ENCODE results near the gene APC. TPM values are rescaled to one million over a fixed set of nuclear protein-coding genes. Genes with fewer than 3 reads are reported as not detected.

APC gene
- total and polyA plus RNA-seq, 2 of the 8 experiments (the other 6 are each of a cell fraction or from before 2014, with no cell fraction given), result 6.8 to 41.9 TPM

- TF ChIP-seq, protein P1, sequence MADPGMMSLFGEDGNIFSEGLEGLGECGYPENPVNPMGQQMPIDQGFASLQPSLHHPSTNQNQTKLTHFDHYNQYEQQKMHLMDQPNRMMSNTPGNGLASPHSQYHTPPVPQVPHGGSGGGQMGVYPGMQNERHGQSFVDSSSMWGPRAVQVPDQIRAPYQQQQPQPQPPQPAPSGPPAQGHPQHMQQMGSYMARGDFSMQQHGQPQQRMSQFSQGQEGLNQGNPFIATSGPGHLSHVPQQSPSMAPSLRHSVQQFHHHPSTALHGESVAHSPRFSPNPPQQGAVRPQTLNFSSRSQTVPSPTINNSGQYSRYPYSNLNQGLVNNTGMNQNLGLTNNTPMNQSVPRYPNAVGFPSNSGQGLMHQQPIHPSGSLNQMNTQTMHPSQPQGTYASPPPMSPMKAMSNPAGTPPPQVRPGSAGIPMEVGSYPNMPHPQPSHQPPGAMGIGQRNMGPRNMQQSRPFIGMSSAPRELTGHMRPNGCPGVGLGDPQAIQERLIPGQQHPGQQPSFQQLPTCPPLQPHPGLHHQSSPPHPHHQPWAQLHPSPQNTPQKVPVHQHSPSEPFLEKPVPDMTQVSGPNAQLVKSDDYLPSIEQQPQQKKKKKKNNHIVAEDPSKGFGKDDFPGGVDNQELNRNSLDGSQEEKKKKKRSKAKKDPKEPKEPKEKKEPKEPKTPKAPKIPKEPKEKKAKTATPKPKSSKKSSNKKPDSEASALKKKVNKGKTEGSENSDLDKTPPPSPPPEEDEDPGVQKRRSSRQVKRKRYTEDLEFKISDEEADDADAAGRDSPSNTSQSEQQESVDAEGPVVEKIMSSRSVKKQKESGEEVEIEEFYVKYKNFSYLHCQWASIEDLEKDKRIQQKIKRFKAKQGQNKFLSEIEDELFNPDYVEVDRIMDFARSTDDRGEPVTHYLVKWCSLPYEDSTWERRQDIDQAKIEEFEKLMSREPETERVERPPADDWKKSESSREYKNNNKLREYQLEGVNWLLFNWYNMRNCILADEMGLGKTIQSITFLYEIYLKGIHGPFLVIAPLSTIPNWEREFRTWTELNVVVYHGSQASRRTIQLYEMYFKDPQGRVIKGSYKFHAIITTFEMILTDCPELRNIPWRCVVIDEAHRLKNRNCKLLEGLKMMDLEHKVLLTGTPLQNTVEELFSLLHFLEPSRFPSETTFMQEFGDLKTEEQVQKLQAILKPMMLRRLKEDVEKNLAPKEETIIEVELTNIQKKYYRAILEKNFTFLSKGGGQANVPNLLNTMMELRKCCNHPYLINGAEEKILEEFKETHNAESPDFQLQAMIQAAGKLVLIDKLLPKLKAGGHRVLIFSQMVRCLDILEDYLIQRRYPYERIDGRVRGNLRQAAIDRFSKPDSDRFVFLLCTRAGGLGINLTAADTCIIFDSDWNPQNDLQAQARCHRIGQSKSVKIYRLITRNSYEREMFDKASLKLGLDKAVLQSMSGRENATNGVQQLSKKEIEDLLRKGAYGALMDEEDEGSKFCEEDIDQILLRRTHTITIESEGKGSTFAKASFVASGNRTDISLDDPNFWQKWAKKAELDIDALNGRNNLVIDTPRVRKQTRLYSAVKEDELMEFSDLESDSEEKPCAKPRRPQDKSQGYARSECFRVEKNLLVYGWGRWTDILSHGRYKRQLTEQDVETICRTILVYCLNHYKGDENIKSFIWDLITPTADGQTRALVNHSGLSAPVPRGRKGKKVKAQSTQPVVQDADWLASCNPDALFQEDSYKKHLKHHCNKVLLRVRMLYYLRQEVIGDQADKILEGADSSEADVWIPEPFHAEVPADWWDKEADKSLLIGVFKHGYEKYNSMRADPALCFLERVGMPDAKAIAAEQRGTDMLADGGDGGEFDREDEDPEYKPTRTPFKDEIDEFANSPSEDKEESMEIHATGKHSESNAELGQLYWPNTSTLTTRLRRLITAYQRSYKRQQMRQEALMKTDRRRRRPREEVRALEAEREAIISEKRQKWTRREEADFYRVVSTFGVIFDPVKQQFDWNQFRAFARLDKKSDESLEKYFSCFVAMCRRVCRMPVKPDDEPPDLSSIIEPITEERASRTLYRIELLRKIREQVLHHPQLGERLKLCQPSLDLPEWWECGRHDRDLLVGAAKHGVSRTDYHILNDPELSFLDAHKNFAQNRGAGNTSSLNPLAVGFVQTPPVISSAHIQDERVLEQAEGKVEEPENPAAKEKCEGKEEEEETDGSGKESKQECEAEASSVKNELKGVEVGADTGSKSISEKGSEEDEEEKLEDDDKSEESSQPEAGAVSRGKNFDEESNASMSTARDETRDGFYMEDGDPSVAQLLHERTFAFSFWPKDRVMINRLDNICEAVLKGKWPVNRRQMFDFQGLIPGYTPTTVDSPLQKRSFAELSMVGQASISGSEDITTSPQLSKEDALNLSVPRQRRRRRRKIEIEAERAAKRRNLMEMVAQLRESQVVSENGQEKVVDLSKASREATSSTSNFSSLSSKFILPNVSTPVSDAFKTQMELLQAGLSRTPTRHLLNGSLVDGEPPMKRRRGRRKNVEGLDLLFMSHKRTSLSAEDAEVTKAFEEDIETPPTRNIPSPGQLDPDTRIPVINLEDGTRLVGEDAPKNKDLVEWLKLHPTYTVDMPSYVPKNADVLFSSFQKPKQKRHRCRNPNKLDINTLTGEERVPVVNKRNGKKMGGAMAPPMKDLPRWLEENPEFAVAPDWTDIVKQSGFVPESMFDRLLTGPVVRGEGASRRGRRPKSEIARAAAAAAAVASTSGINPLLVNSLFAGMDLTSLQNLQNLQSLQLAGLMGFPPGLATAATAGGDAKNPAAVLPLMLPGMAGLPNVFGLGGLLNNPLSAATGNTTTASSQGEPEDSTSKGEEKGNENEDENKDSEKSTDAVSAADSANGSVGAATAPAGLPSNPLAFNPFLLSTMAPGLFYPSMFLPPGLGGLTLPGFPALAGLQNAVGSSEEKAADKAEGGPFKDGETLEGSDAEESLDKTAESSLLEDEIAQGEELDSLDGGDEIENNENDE (IDR thresholded peaks at IDR 0.05; ENCODE audit: insufficient replicate concordance, low read length), result no peak
- no peak for TF ChIP-seq TBP (IDR thresholded peaks at IDR 0.05; ENCODE audit: low read depth, low read length)
- no peak for TF ChIP-seq TEAD4 (IDR thresholded peaks at IDR 0.05; ENCODE audit: low read depth, low read length)
- no peak for TF ChIP-seq EGR1 (IDR thresholded peaks at IDR 0.05; ENCODE audit: borderline replicate concordance, low read depth, low read length)
- TF ChIP-seq SUZ12 (IDR thresholded peaks at IDR 0.05; ENCODE audit: low read length), result no peak
Measured at GRCh38 chr5:112738191-112738560, 491 bp downstream of the APC start (continued).
